Measurements from ENCODE around the gene LCTL. TPM values are rescaled to one million over a fixed set of nuclear protein-coding genes. Genes with fewer than 3 reads are reported as not detected.

Gene LCTL
- total RNA-seq, 1 donor from 2014 or later: 0.36 TPM

- Mint-ChIP-seq H3K4me1 (peaks cover 8% of the 10 kb centered on the region), H3K9me3 (no peaks in the 10 kb centered on the region), H3K4me3 (no peak overlapping the region), H3K27me3 (ENCODE audit: low read depth) (no peaks in the 10 kb centered on the region), H3K27ac (no peak overlapping the region), H3K36me3 (no peaks in the 10 kb centered on the region)
- no peak for TF ChIP-seq CTCF (IDR thresholded peaks at IDR 0.05; ENCODE audit: unreplicated experiment)
- no peak for DNase-seq (ENCODE audit: low spot score in 2 of 2, unreplicated experiment in 2 of 2)
Observed at GRCh38 chr15:66594836-66595235, 29.0 kb upstream of the LCTL start.

GRCh38 chr15:66594344-66594743 lies 28.5 kb upstream of the LCTL start:
- no peak overlapping the region for H3K4me3 Mint-ChIP-seq
- H3K27ac Mint-ChIP-seq: no peak overlapping the region
- no peaks in the 10 kb centered on the region for H3K36me3 Mint-ChIP-seq
- no peaks in the 10 kb centered on the region for H3K9me3 Mint-ChIP-seq
- TF ChIP-seq CTCF (IDR thresholded peaks at IDR 0.05; ENCODE audit: unreplicated experiment): no peak
- H3K4me1 Mint-ChIP-seq: peaks cover 8% of the 10 kb centered on the region
- no peaks in the 10 kb centered on the region for H3K27me3 Mint-ChIP-seq (ENCODE audit: low read depth)
- no peak for DNase-seq (ENCODE audit: low spot score in 2 of 2, unreplicated experiment in 2 of 2)

- no peaks in the 10 kb centered on the region for H3K9me3 Mint-ChIP-seq
- peaks cover 8% of the 10 kb centered on the region for H3K4me1 Mint-ChIP-seq
- peak overlapping the region; percentile 36 for H3K27ac Mint-ChIP-seq
- no peaks in the 10 kb centered on the region for H3K36me3 Mint-ChIP-seq
- no peak for DNase-seq (ENCODE audit: low spot score in 2 of 2, unreplicated experiment in 2 of 2)
- H3K4me3 Mint-ChIP-seq: no peak overlapping the region
- H3K27me3 Mint-ChIP-seq (ENCODE audit: low read depth): no peaks in the 10 kb centered on the region
- TF ChIP-seq CTCF (IDR thresholded peaks at IDR 0.05; ENCODE audit: unreplicated experiment): no peak
Observed at GRCh38 chr15:66593219-66593780, 27.5 kb upstream of the LCTL start.

- Mint-ChIP-seq H3K36me3 (no peaks in the 10 kb centered on the region), H3K4me3 (no peak overlapping the region), H3K27me3 (ENCODE audit: low read depth) (no peaks in the 10 kb centered on the region)
Observed at GRCh38 chr15:66592505-66593218, 26.9 kb upstream of the LCTL start.

GRCh38 chr15:66591322-66591862 lies 25.6 kb upstream of the LCTL start:
- H3K9me3 Mint-ChIP-seq: no peaks in the 10 kb centered on the region
- no peak overlapping the region for H3K27ac Mint-ChIP-seq
- no peak overlapping the region for H3K4me3 Mint-ChIP-seq
- no peak for TF ChIP-seq CTCF (IDR thresholded peaks at IDR 0.05; ENCODE audit: unreplicated experiment)
- no peak for DNase-seq (ENCODE audit: low spot score in 2 of 2, unreplicated experiment in 2 of 2)
- H3K4me1 Mint-ChIP-seq: peaks cover 8% of the 10 kb centered on the region
- no peaks in the 10 kb centered on the region for H3K36me3 Mint-ChIP-seq
- no peaks in the 10 kb centered on the region for H3K27me3 Mint-ChIP-seq (ENCODE audit: low read depth)

More at GRCh38 chr15:66592505-66593218, 26.9 kb upstream of the LCTL start:
- TF ChIP-seq CTCF (IDR thresholded peaks at IDR 0.05; ENCODE audit: unreplicated experiment): no peak
- no peaks in the 10 kb centered on the region for H3K9me3 Mint-ChIP-seq
- DNase-seq (ENCODE audit: low spot score in 2 of 2, unreplicated experiment in 2 of 2): no peak
- H3K27ac Mint-ChIP-seq: peak overlapping the region; percentile 5
- peaks cover 8% of the 10 kb centered on the region for H3K4me1 Mint-ChIP-seq
